Natural killer cell (primary cell): ENCODE results near the gene PYROXD2. TPM values are rescaled to one million over a fixed set of nuclear protein-coding genes. Genes with fewer than 3 reads are reported as not detected.

ENCODE experiments used
- ATAC-seq, 3 donors: fragments of 150-1000 bp in 2 of 3; fragments of 200-7000 bp in 1 of 3; cut with Tn5 transposase; 1 replicate in 1 of 3; 2 replicates in 2 of 3; pipeline ENCODE4 v1.10.0; 2021; ENCODE audit warnings: mild to moderate bottlenecking in 2 of 3, moderate library complexity in 2 of 3
- DNase-seq, 2 donors: peaks; one replicate each; pipeline versions ENCODE4 v3.0.0 to v3.0.0-alpha.2; 2013 to 2021; ENCODE audit warnings: mixed read lengths in 1 of 2
- H3K27ac ChIP-seq: one replicate; pipeline ENCODE4 v1.5.1; 2013; ENCODE audit warnings: mild to moderate bottlenecking, low read length
- H3K27me3 ChIP-seq: one replicate; pipeline ENCODE4 v1.6.1; 2013; ENCODE audit warnings: low read length; ENCODE audit not compliant: control insufficient read depth, insufficient read depth
- H3K36me3 ChIP-seq: one replicate; pipeline ENCODE4 v1.6.1; 2013; ENCODE audit warnings: low read length; ENCODE audit not compliant: control insufficient read depth, insufficient read depth
- H3K4me1 ChIP-seq: one replicate; pipeline ENCODE4 v1.6.1; 2013; ENCODE audit warnings: low read length; ENCODE audit not compliant: control insufficient read depth, insufficient read depth
- H3K4me3 ChIP-seq: one replicate; pipeline ENCODE4 v1.5.1; 2013; ENCODE audit warnings: low read length
- H3K9me3 ChIP-seq: one replicate; pipeline ENCODE4 v1.6.1; 2013; ENCODE audit warnings: low read length; ENCODE audit not compliant: control insufficient read depth, insufficient read depth
- H3K27ac Mint-ChIP-seq, 2 donors: one replicate each; pipeline ENCODE4 v1.8.0; 2022; ENCODE audit warnings: mild to moderate bottlenecking in 2 of 2, mixed read lengths in 2 of 2, moderate library complexity in 1 of 2
- H3K27me3 Mint-ChIP-seq, 2 donors: one replicate each; pipeline ENCODE4 v1.8.0; 2022; ENCODE audit warnings: low read depth in 2 of 2, mixed read lengths in 2 of 2
- H3K36me3 Mint-ChIP-seq: one replicate; pipeline ENCODE4 v1.8.0; 2022; ENCODE audit warnings: mixed read lengths
- H3K4me1 Mint-ChIP-seq, 2 donors: one replicate each; pipeline ENCODE4 v1.8.0; 2022; ENCODE audit warnings: mixed read lengths in 2 of 2
- H3K4me3 Mint-ChIP-seq: one replicate; pipeline ENCODE4 v1.8.0; 2022; ENCODE audit warnings: mild to moderate bottlenecking, moderate library complexity, mixed read lengths
- H3K9me3 Mint-ChIP-seq, 2 donors: one replicate each; pipeline ENCODE4 v1.8.0; 2022; ENCODE audit warnings: mixed read lengths in 2 of 2
- CTCF ChIP-seq: fragments of 200-600 bp; IDR thresholded peaks from one replicate; pipeline ENCODE4 v1.8.0; 2022; ENCODE audit warnings: antibody characterized with exemption
- WGBS: methylation state at CpG from one replicate; pipeline ENCODE4 v1.1.7; 2013; ENCODE audit warnings: missing lambda C conversion rate; ENCODE audit not compliant: insufficient coverage; 5-methylcytosine and 5-hydroxymethylcytosine counted together
- intact Hi-C: fragments of 100-400 bp; cut with micrococcal nuclease; formaldehyde crosslinking; loops from one replicate; pipeline ENCODE4 v1.14.2; 2022
- total RNA-seq, 4 donors: library from RNA; stranded (reverse); fragments of 120-200 nt in 1 of 4; gene quantifications; one replicate each; pipeline versions ENCODE4 v1.2.3 to v1.2.4, GENCODE V29; 2013 to 2022

PYROXD2 gene
- total RNA-seq, 3 donors from 2014 or later (not counting 1 experiment from before 2014, with no cell fraction given) = 20.8 to 28.2 (median 28.0) TPM

GRCh38 chr10:98446151-98446660 lies 31.2 kb upstream of the PYROXD2 start:
- Mint-ChIP-seq H3K4me3 (peak overlapping the region; percentile 92), H3K27ac (peak overlapping the region; percentile 83 to 94), H3K9me3 (peaks cover 0 to 2% of the 10 kb centered on the region in 2 donors), H3K4me1 (peaks cover 46% of the 10 kb centered on the region in 2 donors), H3K36me3 (peaks cover 6% of the 10 kb centered on the region), H3K27me3 (peaks cover 8 to 19% of the 10 kb centered on the region in 2 donors)
- peak overlapping the region; percentile 88 for H3K27ac ChIP-seq
- peak overlapping the region; percentile 87 for H3K4me3 ChIP-seq
- peaks cover 22% of the 10 kb centered on the region for H3K36me3 ChIP-seq
- peak; percentile 41 to 53 for DNase-seq
- 1% methylated on average over 28 of the region's 28 CpGs for WGBS
- TF ChIP-seq CTCF = no peak
- no peaks in the 10 kb centered on the region for H3K9me3 ChIP-seq
- no peaks in the 10 kb centered on the region for H3K27me3 ChIP-seq
- H3K4me1 ChIP-seq = peaks cover 27% of the 10 kb centered on the region
- intact Hi-C loops = no loop called here
- peak; percentile 18 to 57 (median 51) for ATAC-seq

GRCh38 chr10:98445200-98445812 lies 30.3 kb upstream of the PYROXD2 start:
- peaks cover 27% of the 10 kb centered on the region for H3K4me1 ChIP-seq
- 91% methylated on average over 10 of the region's 10 CpGs for WGBS
- Mint-ChIP-seq H3K36me3 (peaks cover 6% of the 10 kb centered on the region), H3K27ac (peak overlapping the region; percentile 83 to 94), H3K27me3 (peaks cover 3 to 10% of the 10 kb centered on the region in 2 donors), H3K4me3 (peak overlapping the region; percentile 92), H3K4me1 (peaks cover 49 to 51% of the 10 kb centered on the region in 2 donors), H3K9me3 (peaks cover 0 to 2% of the 10 kb centered on the region in 2 donors)
- no peak for TF ChIP-seq CTCF
- DNase-seq = no peak
- no peak for ATAC-seq
- no peaks in the 10 kb centered on the region for H3K9me3 ChIP-seq
- no peak overlapping the region for H3K27ac ChIP-seq
- H3K36me3 ChIP-seq = peaks cover 25% of the 10 kb centered on the region
- intact Hi-C loops = no loop called here
- H3K4me3 ChIP-seq = no peak overlapping the region
- no peaks in the 10 kb centered on the region for H3K27me3 ChIP-seq

GRCh38 chr10:98444314-98445006 lies 29.5 kb upstream of the PYROXD2 start:
- TF ChIP-seq CTCF = no peak
- DNase-seq (no peak), ATAC-seq (no peak)
- H3K27ac Mint-ChIP-seq = peak overlapping the region; percentile 83 to 94
- Histone ChIP-seq H3K36me3 (peaks cover 26% of the 10 kb centered on the region), H3K9me3 (no peaks in the 10 kb centered on the region), H3K4me1 (peaks cover 27% of the 10 kb centered on the region), H3K27ac (no peak overlapping the region), H3K4me3 (no peak overlapping the region), H3K27me3 (no peaks in the 10 kb centered on the region)
- intact Hi-C loops = no loop called here
- H3K36me3 Mint-ChIP-seq = peaks cover 6% of the 10 kb centered on the region
- 82% methylated on average over 9 of the region's 9 CpGs for WGBS
- H3K4me1 Mint-ChIP-seq = peaks cover 54 to 57% of the 10 kb centered on the region in 2 donors
- peak overlapping the region; percentile 69 for H3K4me3 Mint-ChIP-seq
- peaks cover 0 to 2% of the 10 kb centered on the region in 2 donors for H3K9me3 Mint-ChIP-seq
- peaks cover 0 to 2% of the 10 kb centered on the region in 2 donors for H3K27me3 Mint-ChIP-seq
